ENCODE data around the gene USP48.

GRCh38 chr1:21669258-21670058 is 113.5 kb downstream of the USP48 start, which contains the start of gene RAP1GAP:
- TF ChIP-seq CTCF (conservative IDR thresholded peaks at IDR 0.05 in 1 of 2, IDR thresholded peaks at IDR 0.05 in 1 of 2; ENCODE audit: low read depth in 1 of 2, low read length in 2 of 2) (no peak), EZH2 (IDR thresholded peaks at IDR 0.05; ENCODE audit: low read length, missing control alignments) (peak; percentile 99)
